Mucosa of rectum (tissue), 2 donors: ENCODE measurements around the gene DCXR.

ENCODE experiments used
- H3K27ac ChIP-seq, 2 donors: one replicate each; pipeline ENCODE4 v1.7.0; 2013; ENCODE audit warnings: inconsistent platforms in 2 of 2, low read depth in 2 of 2, low read length in 2 of 2
- H3K27me3 ChIP-seq, 2 donors: one replicate each; pipeline ENCODE4 v1.7.0; 2013; ENCODE audit warnings: low read length in 2 of 2; ENCODE audit not compliant: control insufficient read depth in 2 of 2, insufficient read depth in 2 of 2
- H3K36me3 ChIP-seq, 2 donors: one replicate each; pipeline ENCODE4 v1.7.0; 2013; ENCODE audit warnings: low read length in 2 of 2; ENCODE audit not compliant: control insufficient read depth in 2 of 2, insufficient read depth in 2 of 2
- H3K4me1 ChIP-seq, 2 donors: one replicate each; pipeline ENCODE4 v1.7.0; 2013; ENCODE audit warnings: low read length in 2 of 2, mild to moderate bottlenecking in 1 of 2; ENCODE audit not compliant: control insufficient read depth in 2 of 2, insufficient read depth in 2 of 2
- H3K4me3 ChIP-seq, 2 donors: one replicate each; pipeline ENCODE4 v1.7.0; 2013; ENCODE audit warnings: low read length in 2 of 2
- H3K9ac ChIP-seq, 2 donors: one replicate each; pipeline ENCODE4 v1.7.0; 2013; ENCODE audit warnings: low read length in 2 of 2, low read depth in 1 of 2, mild to moderate bottlenecking in 1 of 2
- H3K9me3 ChIP-seq, 2 donors: one replicate each; pipeline ENCODE4 v1.7.0; 2013; ENCODE audit warnings: low read length in 2 of 2; ENCODE audit not compliant: control insufficient read depth in 2 of 2
- donor health status: healthy.
- donor health status: Normal muscosa, but diverticular disease.

The DCXR gene

DNA sequence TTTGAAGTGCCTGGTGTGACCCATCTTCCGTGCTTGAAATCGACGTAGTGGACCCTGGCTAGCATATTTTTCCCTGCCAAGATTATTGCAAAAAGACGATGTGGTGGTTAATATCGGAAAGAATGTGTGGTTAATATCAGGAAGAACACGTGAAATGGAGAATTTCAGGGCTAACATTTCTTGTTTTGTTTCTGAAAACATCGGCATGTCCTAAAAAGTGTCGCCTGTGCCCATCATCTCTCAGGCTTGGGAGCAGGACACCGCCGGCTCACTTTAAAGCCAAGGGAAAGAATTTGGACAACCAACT is 345 bp upstream of the DCXR start:
- Histone ChIP-seq H3K4me3 (peak overlapping the region; percentile 31 to 77), H3K27ac (peak overlapping the region; percentile 98 to 99), H3K9ac (no peak overlapping the region), H3K9me3 (no peaks in the 10 kb centered on the region), H3K27me3 (no peaks in the 10 kb centered on the region), H3K36me3 (peaks cover 2 to 4% of the 10 kb centered on the region in 2 donors), H3K4me1 (peaks cover 13 to 14% of the 10 kb centered on the region in 2 donors)

DNA sequence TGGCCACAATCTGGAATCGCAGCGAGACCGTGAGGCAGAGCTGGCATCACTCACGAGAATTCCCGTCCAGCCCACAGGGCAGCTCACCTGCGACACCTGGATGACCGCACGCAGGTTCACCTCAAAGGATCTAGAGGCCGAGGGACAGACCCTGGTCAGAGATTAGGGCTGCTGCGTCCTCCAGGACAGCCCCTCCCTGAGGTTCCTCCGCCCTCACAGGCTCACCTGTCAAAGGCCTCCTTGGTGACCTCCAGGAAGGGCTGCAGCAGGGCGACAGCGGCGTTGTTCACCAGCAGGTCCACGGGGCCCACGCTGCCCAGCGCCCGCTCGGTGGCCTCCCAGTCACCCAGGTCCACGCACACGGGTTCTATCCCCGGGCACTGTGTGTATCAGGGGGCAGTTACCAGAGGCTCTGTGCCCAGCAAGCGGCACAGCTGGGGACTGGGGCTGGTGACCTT is 834 bp downstream of the DCXR start:
- Histone ChIP-seq H3K9me3 (no peaks in the 10 kb centered on the region), H3K9ac (peak overlapping the region; percentile 78 to 79), H3K27me3 (no peaks in the 10 kb centered on the region), H3K4me1 (peaks cover 17 to 20% of the 10 kb centered on the region in 2 donors), H3K4me3 (peak overlapping the region; percentile 74), H3K36me3 (peaks cover 2 to 4% of the 10 kb centered on the region in 2 donors), H3K27ac (peak overlapping the region; percentile 98 to 99)

DNA sequence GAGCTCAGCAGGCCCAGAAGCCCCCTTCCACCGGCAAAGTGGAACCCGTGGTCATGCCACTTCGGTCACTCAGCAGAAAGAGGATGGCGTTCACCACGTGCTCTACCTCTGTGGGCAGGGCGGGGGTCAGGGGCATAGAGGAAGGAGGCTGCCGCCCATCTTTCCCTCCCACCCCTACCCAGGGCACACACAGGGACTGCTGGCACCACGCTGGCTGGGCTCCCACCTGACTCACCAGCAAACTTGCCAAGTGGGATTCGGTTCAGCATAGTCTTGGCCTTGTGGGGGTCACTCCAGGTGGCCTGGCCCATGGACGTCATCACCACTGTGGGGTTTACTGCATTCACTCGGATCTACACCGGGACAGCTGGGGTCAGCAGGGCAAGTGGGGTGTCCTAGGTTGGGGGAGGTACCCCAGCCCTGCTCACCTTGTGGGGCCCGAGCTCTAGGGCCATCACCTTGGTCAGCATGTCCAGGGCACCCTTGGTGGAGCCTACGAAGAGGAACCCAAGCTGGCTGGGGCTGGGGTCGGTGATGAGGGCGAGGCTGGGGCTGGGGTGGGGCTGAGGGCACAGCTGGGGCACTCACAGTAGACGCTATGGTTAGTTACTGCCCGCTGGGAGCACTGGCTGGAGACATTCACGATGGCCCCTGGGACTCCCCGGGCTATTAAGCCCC is 1.4 kb downstream of the DCXR start:
- H3K9ac ChIP-seq = peak overlapping the region; percentile 78 to 79
- peaks cover 17 to 20% of the 10 kb centered on the region in 2 donors for H3K4me1 ChIP-seq
- H3K4me3 ChIP-seq = peak overlapping the region; percentile 74
- H3K27ac ChIP-seq = no peak overlapping the region
- H3K27me3 ChIP-seq = no peaks in the 10 kb centered on the region
- no peaks in the 10 kb centered on the region for H3K9me3 ChIP-seq
- H3K36me3 ChIP-seq = peaks cover 2 to 4% of the 10 kb centered on the region in 2 donors

DNA sequence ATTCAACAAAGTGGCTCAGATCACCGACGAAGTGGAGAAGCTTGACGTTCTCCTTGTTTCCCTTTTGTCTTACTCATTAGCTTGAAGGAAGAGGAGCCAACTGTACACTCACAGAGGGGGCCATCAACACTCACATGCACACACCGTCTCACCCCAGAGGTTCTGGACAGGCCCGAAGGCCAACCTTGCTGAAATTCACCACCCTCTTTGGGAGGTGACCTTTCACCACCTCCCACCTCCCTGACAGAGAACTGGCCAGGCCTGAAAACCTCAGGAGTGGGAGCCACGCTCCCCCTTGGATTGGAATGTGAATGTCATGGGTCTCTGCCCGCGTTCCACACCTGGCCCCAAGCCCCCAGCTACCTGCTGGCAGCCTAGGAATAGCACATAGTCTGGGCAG is 2.0 kb downstream of the DCXR start:
- no peaks in the 10 kb centered on the region for H3K27me3 ChIP-seq
- H3K9ac ChIP-seq = no peak overlapping the region
- H3K4me1 ChIP-seq = peaks cover 22 to 23% of the 10 kb centered on the region in 2 donors
- H3K9me3 ChIP-seq = no peaks in the 10 kb centered on the region
- peaks cover 2 to 4% of the 10 kb centered on the region in 2 donors for H3K36me3 ChIP-seq
- H3K27ac ChIP-seq = no peak overlapping the region
- no peak overlapping the region for H3K4me3 ChIP-seq

DNA sequence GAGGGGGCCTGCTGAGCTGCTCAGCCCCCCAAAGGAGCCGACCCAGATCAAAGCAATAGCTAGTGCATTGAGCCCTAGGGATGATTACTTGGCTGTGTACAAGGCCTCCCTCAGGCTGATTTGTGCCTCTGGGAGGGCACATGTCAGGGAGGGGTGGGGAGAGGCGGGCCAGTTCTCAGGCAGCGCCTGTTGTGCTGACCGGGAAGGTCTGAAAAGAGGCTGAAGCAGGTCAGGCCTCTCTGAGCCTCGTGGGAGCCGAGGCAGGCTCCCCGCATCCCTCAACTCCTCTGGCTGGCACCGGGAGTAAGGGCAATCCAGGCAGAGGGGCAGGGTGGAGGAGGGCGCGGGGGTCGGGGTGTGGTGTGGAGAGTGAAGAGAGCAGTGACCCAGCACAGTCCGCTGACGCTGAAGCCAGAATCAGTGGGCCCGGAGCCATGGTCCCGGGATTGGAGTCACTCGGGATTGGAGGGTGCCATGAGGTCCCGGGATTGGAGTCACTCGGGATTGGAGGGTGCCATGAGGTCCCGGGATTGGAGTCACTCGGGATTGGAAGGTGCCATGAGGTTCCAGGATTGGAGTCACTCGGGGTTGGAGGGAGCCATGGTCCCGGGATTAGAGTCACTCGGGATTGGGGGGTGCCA is 3.0 kb downstream of the DCXR start:
- H3K36me3 ChIP-seq = peaks cover 2 to 4% of the 10 kb centered on the region in 2 donors
- peaks cover 22 to 30% of the 10 kb centered on the region in 2 donors for H3K4me1 ChIP-seq
- H3K27me3 ChIP-seq = no peaks in the 10 kb centered on the region
- no peak overlapping the region for H3K9ac ChIP-seq
- H3K9me3 ChIP-seq = no peaks in the 10 kb centered on the region
- H3K4me3 ChIP-seq = no peak overlapping the region
- H3K27ac ChIP-seq = no peak overlapping the region

DNA sequence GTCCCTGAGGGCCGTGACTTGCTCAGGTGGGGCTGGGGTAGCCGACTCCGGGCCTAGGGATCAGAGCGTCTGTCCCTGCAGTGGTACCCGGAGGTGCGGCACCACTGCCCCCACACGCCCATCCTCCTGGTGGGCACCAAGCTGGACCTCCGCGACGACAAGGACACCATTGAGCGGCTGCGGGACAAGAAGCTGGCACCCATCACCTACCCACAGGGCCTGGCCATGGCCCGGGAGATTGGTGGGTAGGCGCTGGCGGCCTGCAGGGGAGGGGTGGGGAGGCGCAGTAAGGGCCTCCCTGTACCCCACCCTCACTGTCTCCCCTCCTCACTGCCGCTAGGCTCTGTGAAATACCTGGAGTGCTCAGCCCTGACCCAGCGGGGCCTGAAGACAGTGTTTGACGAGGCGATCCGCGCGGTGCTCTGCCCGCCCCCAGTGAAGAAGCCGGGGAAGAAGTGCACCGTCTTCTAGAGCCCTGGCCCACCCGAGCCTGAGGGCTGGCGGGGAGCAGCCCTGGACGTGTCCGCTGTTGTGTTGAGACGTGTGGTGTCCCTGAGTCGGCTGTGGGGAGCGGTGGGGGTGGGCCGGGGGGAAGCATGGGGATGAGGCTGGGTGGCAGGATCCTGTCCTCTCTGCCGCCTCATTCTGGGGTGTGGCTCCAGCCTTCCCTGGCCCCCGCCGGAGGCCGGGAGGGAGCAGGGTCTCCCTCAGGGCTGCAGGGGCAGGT is 4.0 kb downstream of the DCXR start:
- Histone ChIP-seq H3K9ac (no peak overlapping the region), H3K4me1 (peaks cover 22 to 30% of the 10 kb centered on the region in 2 donors)

DNA sequence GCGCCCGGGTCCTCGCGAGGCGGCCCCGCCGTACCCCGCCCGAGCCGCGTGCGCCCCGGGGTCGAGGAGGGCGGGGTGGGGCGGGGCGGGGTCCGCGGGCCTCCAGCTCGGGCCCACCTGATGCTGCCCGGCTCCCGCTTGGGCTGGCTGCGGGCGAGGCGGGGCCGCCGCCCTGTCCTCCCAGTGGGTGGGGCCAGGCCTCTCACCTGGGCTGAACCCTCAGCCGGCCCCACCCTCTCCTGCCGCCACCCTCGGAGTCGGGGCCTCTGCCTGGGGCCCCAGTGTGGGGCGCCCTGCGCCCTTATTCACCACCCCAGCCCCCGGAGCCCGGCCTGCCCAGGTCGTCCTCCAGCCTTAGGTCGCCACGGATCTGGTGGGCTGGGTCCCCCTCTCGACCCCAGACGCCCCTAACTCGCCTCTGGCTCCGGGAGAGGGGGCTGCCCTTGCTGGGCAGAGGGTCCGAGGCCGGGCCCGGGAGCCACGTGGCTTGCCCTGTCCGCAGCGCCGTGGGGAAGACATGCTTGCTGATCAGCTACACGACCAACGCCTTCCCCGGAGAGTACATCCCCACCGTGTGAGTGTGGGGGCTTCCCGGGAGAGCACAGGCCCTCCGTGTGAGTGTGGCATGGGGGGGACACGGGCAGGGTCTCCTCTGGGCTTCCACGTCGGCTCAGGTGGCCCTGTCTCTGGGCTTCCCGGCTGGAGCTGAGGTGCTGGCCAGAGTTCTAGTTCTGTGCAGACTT is 5.4 kb downstream of the DCXR start:
- H3K36me3 ChIP-seq = peaks cover 2 to 4% of the 10 kb centered on the region in 2 donors
- no peaks in the 10 kb centered on the region for H3K9me3 ChIP-seq
- no peaks in the 10 kb centered on the region for H3K27me3 ChIP-seq
- peaks cover 18 to 26% of the 10 kb centered on the region in 2 donors for H3K4me1 ChIP-seq
- H3K4me3 ChIP-seq = no peak overlapping the region
- no peak overlapping the region for H3K27ac ChIP-seq
- H3K9ac ChIP-seq = peak overlapping the region in 1 of 2 donors; percentile 42

More for the DNA sequence above, 4.0 kb downstream of the DCXR start:
- H3K4me3 ChIP-seq = no peak overlapping the region
- no peaks in the 10 kb centered on the region for H3K27me3 ChIP-seq
- H3K9me3 ChIP-seq = no peaks in the 10 kb centered on the region
- peaks cover 2 to 4% of the 10 kb centered on the region in 2 donors for H3K36me3 ChIP-seq
- H3K27ac ChIP-seq = no peak overlapping the region

DNA sequence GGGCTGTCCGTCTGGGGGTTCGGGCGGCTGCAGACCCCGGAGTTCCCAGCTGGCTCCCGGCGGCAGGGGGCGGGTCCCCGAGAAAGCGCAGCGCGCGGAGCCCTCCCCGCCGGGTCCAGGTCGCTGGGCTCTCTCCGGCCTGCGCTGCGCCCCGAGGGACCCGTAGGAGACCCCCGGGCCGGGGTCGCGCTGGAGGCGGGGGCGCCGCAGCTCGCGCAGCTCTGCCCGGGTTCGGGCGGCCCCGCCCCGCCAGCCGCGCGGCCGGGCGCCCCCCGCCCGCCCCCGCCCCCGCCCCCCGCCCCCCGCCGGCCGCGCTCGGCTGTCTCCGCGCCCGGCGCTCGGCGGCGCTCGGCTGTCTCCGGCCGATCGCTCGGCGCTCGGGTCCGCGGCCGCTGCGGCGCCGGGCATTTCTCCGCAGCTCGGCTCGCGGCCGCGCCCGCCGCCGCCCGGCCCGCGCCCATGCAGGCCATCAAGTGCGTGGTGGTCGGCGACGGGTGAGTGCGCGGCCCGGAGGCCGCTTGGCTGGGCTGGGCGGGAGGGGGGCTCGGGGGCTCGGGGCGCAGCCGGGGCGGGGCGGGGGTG is 6.1 kb downstream of the DCXR start, which contains the start of gene RAC3:
RAC3 (plus strand) TSS at position 376 of the 582 bp plus-strand sequence; CDS start at position 460, 84 bp downstream.
- Histone ChIP-seq H3K4me3 (peak within 1 kb of the TSS; percentile 56 to 60), H3K27ac (peak within 1 kb of the TSS; percentile 61 to 72), H3K4me1 (peaks cover 13 to 22% of the 10 kb centered on the region in 2 donors), H3K9me3 (no peaks in the 10 kb centered on the region), H3K36me3 (peaks cover 2 to 4% of the 10 kb centered on the region in 2 donors), H3K9ac (peak within 1 kb of the TSS in 1 of 2 donors; percentile 42), H3K27me3 (no peaks in the 10 kb centered on the region)

DNA sequence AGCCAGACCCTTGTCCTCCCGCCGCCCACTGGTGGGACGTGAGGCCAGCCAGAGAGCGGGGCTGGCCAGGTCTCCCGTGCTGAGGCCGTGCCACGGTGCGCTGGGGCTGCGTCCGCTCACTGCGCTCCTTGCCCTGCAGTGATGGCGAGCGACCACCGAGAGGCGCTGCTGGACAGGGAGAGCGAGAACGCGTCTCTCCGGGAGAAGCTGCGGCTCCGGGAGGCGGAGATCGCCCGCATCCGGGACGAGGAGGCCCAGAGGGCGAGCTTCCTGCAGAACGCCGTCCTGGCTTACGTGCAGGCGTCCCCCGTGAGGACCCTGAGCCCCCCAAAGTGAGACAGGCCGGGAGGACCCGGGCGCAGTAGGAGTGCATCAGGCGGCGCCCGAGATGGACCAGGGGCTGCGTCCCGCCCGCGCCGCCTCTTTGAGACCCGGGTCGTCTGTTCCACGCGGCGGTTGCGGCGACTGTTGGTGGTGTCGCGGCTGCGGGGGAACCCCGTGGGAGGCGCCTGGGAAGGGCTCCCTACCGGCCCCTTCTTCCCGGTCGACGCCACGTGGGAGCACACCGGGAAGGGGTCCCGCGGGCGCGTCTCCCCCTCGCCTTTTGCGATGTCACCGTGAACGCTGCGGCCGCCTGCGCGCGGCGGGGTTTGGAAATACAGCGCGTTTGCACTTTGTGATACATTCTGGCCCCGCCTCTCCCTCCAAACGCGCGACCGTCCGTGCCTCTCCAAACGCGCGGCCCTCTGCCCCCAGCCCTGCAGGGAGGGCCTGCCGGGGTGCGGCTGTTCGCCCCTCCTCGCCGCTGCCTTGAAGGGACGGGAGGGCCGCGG is 6.8 kb downstream of the DCXR start:
- Histone ChIP-seq H3K4me3 (peak overlapping the region; percentile 56 to 60), H3K27me3 (no peaks in the 10 kb centered on the region), H3K4me1 (peaks cover 8 to 17% of the 10 kb centered on the region in 2 donors), H3K9ac (peak overlapping the region in 1 of 2 donors; percentile 40), H3K36me3 (peaks cover 2 to 4% of the 10 kb centered on the region in 2 donors), H3K27ac (peak overlapping the region; percentile 61 to 72), H3K9me3 (no peaks in the 10 kb centered on the region)
